Gastrocnemius medialis (tissue), 4 donors: Measurements from ENCODE around the gene ALOX15. TPM values are rescaled to one million over a fixed set of nuclear protein-coding genes. Genes with fewer than 3 reads are reported as not detected.
"Not testable (repeated sequence)": the region's sequence is repeated elsewhere in the genome, so short reads cannot be mapped to it uniquely, and the experiment has no call there.

Experiments
- ATAC-seq, 2 donors: fragments of 150-250 bp; one replicate each; pipeline ENCODE4 v1.9.1; 2016
- DNase-seq, 2 donors: peaks; one replicate each; pipeline ENCODE4 v3.0.0-alpha.2; 2019
- H3K27ac ChIP-seq, 4 donors: fragments of 200-600 bp; sonication (generic); 1 replicate in 1 of 4; 2 replicates in 3 of 4; pipeline ENCODE4 v1.5.1; 2016 to 2018; ENCODE audit warnings: mild to moderate bottlenecking in 2 of 4, moderate library complexity in 1 of 4
- H3K27me3 ChIP-seq, 3 donors: fragments of 200-600 bp; sonication (generic) in 2 of 3; 1 replicate in 1 of 3; 2 replicates in 2 of 3; pipeline versions ENCODE4 v1.5.1 to v1.6.0; 2016 to 2019; ENCODE audit warnings: mild to moderate bottlenecking in 1 of 3, moderate library complexity in 1 of 3
- H3K36me3 ChIP-seq, 2 donors: fragments of 200-600 bp; sonication (generic) in 1 of 2; one replicate each; pipeline ENCODE4 v1.5.1; 2017 to 2018
- H3K4me1 ChIP-seq, 2 donors: fragments of 200-600 bp; sonication (generic) in 1 of 2; one replicate each; pipeline ENCODE4 v1.5.1; 2016 to 2017; ENCODE audit warnings: mild to moderate bottlenecking in 2 of 2
- H3K4me3 ChIP-seq, 4 donors: fragments of 200-600 bp; sonication (generic) in 3 of 4; 1 replicate in 1 of 4; 2 replicates in 3 of 4; pipeline ENCODE4 v1.5.1; 2016 to 2019; ENCODE audit warnings: mild to moderate bottlenecking in 2 of 4
- H3K9me3 ChIP-seq, 3 donors: fragments of 200-600 bp; sonication (generic) in 2 of 3; 1 replicate in 1 of 3; 2 replicates in 2 of 3; pipeline ENCODE4 v1.5.1; 2016 to 2019
- CTCF ChIP-seq, 5 experiments: fragments of 450-650 bp in 3 of 5; fragments of 200-600 bp in 2 of 5; sonication (generic) in 2 of 5; IDR thresholded peaks in 4 of 5; conservative IDR thresholded peaks in 1 of 5; 1 replicate in 4 of 5; 2 replicates in 1 of 5; pipeline ENCODE4 v1.5.1; 2016 to 2019; ENCODE audit warnings: antibody characterized with exemption in 5 of 5, mild to moderate bottlenecking in 3 of 5, moderate library complexity in 3 of 5
- POLR2A ChIP-seq, 2 donors: fragments of 450-650 bp; IDR thresholded peaks; one replicate each; pipeline ENCODE4 v1.6.1; 2017; ENCODE audit warnings: antibody characterized with exemption in 2 of 2, mild to moderate bottlenecking in 2 of 2, moderate library complexity in 2 of 2
- in situ Hi-C, 4 donors: fragments of 200-750 bp; cut with MboI; loops; one replicate each; pipeline versions ENCODE4 v1.15.0 to v1.8.0; 2017; ENCODE audit warnings: low sequenced_read_pairs in 4 of 4
- intact Hi-C: fragments of 100-400 bp; cut with DNase I; formaldehyde crosslinking; loops from one replicate; pipeline ENCODE4 v1.15.1; 2023; ENCODE audit warnings: low total_unique reads
- total RNA-seq, 4 donors: library from RNA; depleted of rRNA; stranded (reverse); fragments of >200 nt; gene quantifications; one replicate each; pipeline versions ENCODE4 v1.1.0 to v1.2.3, GENCODE V29; 2016

The ALOX15 gene
- total RNA-seq, 4 donors from 2014 or later: not detected

- Histone ChIP-seq H3K27me3 (no peaks in the 10 kb centered on the region), H3K9me3 (no peaks in the 10 kb centered on the region), H3K4me1 (peaks cover 76 to 82% of the 10 kb centered on the region in 2 donors), H3K36me3 (peaks cover 0 to 49% of the 10 kb centered on the region in 2 donors), H3K4me3 (no peak overlapping the region), H3K27ac (peak overlapping the region; percentile 86 to 100 (median 94))
- DNase-seq: no peak
- in situ Hi-C loops (no loop called here), intact Hi-C loops (no loop called here)
- TF ChIP-seq POLR2A (IDR thresholded peaks at IDR 0.05) (no peak), CTCF (IDR thresholded peaks at IDR 0.05 in 4 of 5, conservative IDR thresholded peaks at IDR 0.05 in 1 of 5) (no peak)
- no peak for ATAC-seq
These were observed 44.7 kb downstream of the ALOX15 start for GRCh38 chr17:4596636-4597380.

GRCh38 chr17:4595685-4596342 is 45.7 kb downstream of the ALOX15 start:
- in situ Hi-C loops, ATAC-seq, intact Hi-C loops, H3K27me3 ChIP-seq, H3K4me3 ChIP-seq, H3K9me3 ChIP-seq, DNase-seq: not testable (repeated sequence)
- Histone ChIP-seq H3K4me1 (peaks cover 76 to 82% of the 10 kb centered on the region in 2 donors), H3K36me3 (peaks cover 0 to 49% of the 10 kb centered on the region in 2 donors), H3K27ac (peak overlapping the region; percentile 90 to 100 (median 98))

GRCh38 chr17:4594931-4595684 is 46.4 kb downstream of the ALOX15 start:
- Histone ChIP-seq H3K4me3 (no peak overlapping the region), H3K27me3 (no peaks in the 10 kb centered on the region), H3K9me3 (no peaks in the 10 kb centered on the region), H3K4me1 (peaks cover 78 to 84% of the 10 kb centered on the region in 2 donors), H3K27ac (peak overlapping the region; percentile 90 to 100 (median 98)), H3K36me3 (peaks cover 0 to 49% of the 10 kb centered on the region in 2 donors)
- intact Hi-C loops: no loop called here
- no peak for ATAC-seq
- peak in 4 of 5 experiments; percentile 34 to 56 (median 44) for TF ChIP-seq CTCF (IDR thresholded peaks at IDR 0.05 in 4 of 5, conservative IDR thresholded peaks at IDR 0.05 in 1 of 5)
- no peak for TF ChIP-seq POLR2A (IDR thresholded peaks at IDR 0.05)
- no peak for DNase-seq
- in situ Hi-C loops: no loop called here

- Histone ChIP-seq H3K27ac (peak overlapping the region; percentile 90 to 100 (median 98)), H3K36me3 (peaks cover 0 to 49% of the 10 kb centered on the region in 2 donors), H3K4me1 (peaks cover 73 to 79% of the 10 kb centered on the region in 2 donors), H3K4me3 (no peak overlapping the region), H3K9me3 (no peaks in the 10 kb centered on the region), H3K27me3 (no peaks in the 10 kb centered on the region)
- ATAC-seq (no peak), DNase-seq (no peak)
- intact Hi-C loops (no loop called here), in situ Hi-C loops (no loop called here)
- no peak for TF ChIP-seq CTCF (IDR thresholded peaks at IDR 0.05 in 4 of 5, conservative IDR thresholded peaks at IDR 0.05 in 1 of 5)
- TF ChIP-seq POLR2A (IDR thresholded peaks at IDR 0.05): no peak
These were observed 47.1 kb downstream of the ALOX15 start for GRCh38 chr17:4594406-4594805.

GRCh38 chr17:4593021-4593421 is 48.5 kb downstream of the ALOX15 start:
- Histone ChIP-seq H3K27me3 (no peaks in the 10 kb centered on the region), H3K4me3 (peak overlapping the region in 1 of 4 donors; percentile 25), H3K9me3 (no peaks in the 10 kb centered on the region), H3K27ac (peak overlapping the region; percentile 90 to 100 (median 98)), H3K36me3 (peaks cover 0 to 49% of the 10 kb centered on the region in 2 donors), H3K4me1 (peaks cover 74 to 81% of the 10 kb centered on the region in 2 donors)
- intact Hi-C loops (no loop called here), in situ Hi-C loops (no loop called here)
- ATAC-seq (no peak), DNase-seq (no peak)
- no peak for TF ChIP-seq CTCF (IDR thresholded peaks at IDR 0.05 in 4 of 5, conservative IDR thresholded peaks at IDR 0.05 in 1 of 5)
- no peak for TF ChIP-seq POLR2A (IDR thresholded peaks at IDR 0.05)
